Lower leg skin (tissue), 4 donors: ENCODE measurements around the gene HMBS. TPM values are rescaled to one million over a fixed set of nuclear protein-coding genes. Genes with fewer than 3 reads are reported as not detected.
A peak's percentile ranks its signal among the peaks of the same experiment; 100 is the strongest.
"Not testable (repeated sequence)": the region's sequence is repeated elsewhere in the genome, so short reads cannot be mapped to it uniquely, and the experiment has no call there.

ENCODE experiments used
- DNase-seq, 2 donors: peaks; one replicate each; pipeline ENCODE4 v3.0.0-alpha.2; 2019; ENCODE audit warnings: low spot score in 2 of 2
- H3K4me3 ChIP-seq: fragments of 200-600 bp; sonication (generic); 2 replicates; pipeline ENCODE4 v1.5.1; 2017; ENCODE audit warnings: mild to moderate bottlenecking, low read depth; ENCODE audit not compliant: poor library complexity, severe bottlenecking
- CTCF ChIP-seq, 3 donors: fragments of 450-650 bp; IDR thresholded peaks; one replicate each; pipeline ENCODE4 v1.5.1; 2016; ENCODE audit warnings: antibody characterized with exemption in 3 of 3, mild to moderate bottlenecking in 3 of 3, moderate library complexity in 2 of 3
- POLR2A ChIP-seq, 2 donors: fragments of 450-650 bp; IDR thresholded peaks; one replicate each; pipeline ENCODE4 v1.6.1; 2016 to 2017; ENCODE audit warnings: antibody characterized with exemption in 2 of 2, mild to moderate bottlenecking in 1 of 2, moderate library complexity in 1 of 2
- WGBS, 2 donors: methylation state at CpG; one replicate each; pipeline ENCODE4 v1.1.5; 2018; 5-methylcytosine and 5-hydroxymethylcytosine counted together
- intact Hi-C: fragments of 100-400 bp; cut with DNase I; formaldehyde crosslinking; loops from one replicate; pipeline ENCODE4 v1.15.0; 2023; ENCODE audit warnings: low total_unique reads
- total RNA-seq, 4 donors: library from RNA; depleted of rRNA; stranded (reverse); fragments of >200 nt; gene quantifications; one replicate each; pipeline ENCODE4 v1.1.0, GENCODE V29; 2016

Gene HMBS
- total RNA-seq, 4 donors from 2014 or later = 8.8 to 11.9 (median 11.1) TPM

GRCh38 chr11:119100246-119100970, 15.7 kb downstream of the HMBS start:
- DNase-seq = no peak
- no peak overlapping the region for H3K4me3 ChIP-seq
- intact Hi-C loops = no loop called here
- no peak for TF ChIP-seq CTCF (IDR thresholded peaks at IDR 0.05)
- WGBS, 2 donors = 35 to 44% methylated on average over 8 to 11 of the region's 11 CpGs

- DNase-seq = no peak
- H3K4me3 ChIP-seq = peak overlapping the region; percentile 56
- WGBS, 2 donors = 1 to 2% methylated on average over 22 to 26 of the region's 29 CpGs
- TF ChIP-seq CTCF (IDR thresholded peaks at IDR 0.05) (no peak), POLR2A (IDR thresholded peaks at IDR 0.05) (no peak)
- intact Hi-C loops = no loop called here
Observed at GRCh38 chr11:119100994-119101758, 16.5 kb downstream of the HMBS start.

- peak within 1 kb of the TSS; percentile 56 for H3K4me3 ChIP-seq
- intact Hi-C loops = no loop called here
- TF ChIP-seq POLR2A (IDR thresholded peaks at IDR 0.05) (no peak), CTCF (IDR thresholded peaks at IDR 0.05) (no peak)
- WGBS, 2 donors = 0 to 1% methylated on average over 32 of the region's 32 CpGs
- peak; percentile 95 to 97 for DNase-seq
Observed at GRCh38 chr11:119101759-119102423, 17.2 kb downstream of the HMBS start, which contains the start of gene DPAGT1. Gene DPAGT1, minus strand, starts transcription at chr11:119101853. Its CDS starts 198 bp downstream, at chr11:119101655.

GRCh38 chr11:119103161-119103664, 18.5 kb downstream of the HMBS start:
- intact Hi-C loops, H3K4me3 ChIP-seq, DNase-seq: not testable (repeated sequence)
- WGBS, 2 donors = 78 to 80% methylated on average over 18 of the region's 18 CpGs

- no peak for DNase-seq
Observed at GRCh38 chr11:119103793-119104192, 19.1 kb downstream of the HMBS start.

More at GRCh38 chr11:119103793-119104192, 19.1 kb downstream of the HMBS start:
- intact Hi-C loops = no loop called here
- 54 to 56% methylated on average over 4 of the region's 4 CpGs for WGBS, 2 donors
- no peak overlapping the region for H3K4me3 ChIP-seq
- TF ChIP-seq POLR2A (IDR thresholded peaks at IDR 0.05) (no peak), CTCF (IDR thresholded peaks at IDR 0.05) (no peak)
